Renal cortical epithelial cell (primary cell): ENCODE data around the gene MLLT1. TPM values are rescaled to one million over a fixed set of nuclear protein-coding genes. Genes with fewer than 3 reads are reported as not detected.

Experiments
- DNase-seq: peaks from one replicate; pipeline ENCODE4 v3.0.0-alpha.2; 2011; ENCODE audit warnings: low read depth
- total RNA-seq: library from RNA; depleted of rRNA; stranded (reverse); fragments of >200 nt; gene quantifications from 2 replicates; pipeline ENCODE4 v1.2.3, GENCODE V29; 2014

The MLLT1 gene
- total RNA-seq, 1 donor from 2014 or later = 5.4 TPM

- no peak for DNase-seq
Measured at GRCh38 chr19:6258812-6259311, 20.9 kb downstream of the MLLT1 start.

GRCh38 chr19:6253954-6254733 is 25.6 kb downstream of the MLLT1 start:
- no peak for DNase-seq

- no peak for DNase-seq
Measured at GRCh38 chr19:6252066-6252465, 27.7 kb downstream of the MLLT1 start.

GRCh38 chr19:6250909-6251308 is 28.9 kb downstream of the MLLT1 start:
- DNase-seq = no peak

- no peak for DNase-seq
Measured at GRCh38 chr19:6250024-6250615, 29.7 kb downstream of the MLLT1 start.

- no peak for DNase-seq
Measured at GRCh38 chr19:6249296-6249695, 30.5 kb downstream of the MLLT1 start.

- no peak for DNase-seq
Measured at GRCh38 chr19:6248844-6249243, 30.9 kb downstream of the MLLT1 start.

- no peak for DNase-seq
Measured at GRCh38 chr19:6248341-6248740, 31.4 kb downstream of the MLLT1 start.

GRCh38 chr19:6247007-6247288 is 32.8 kb downstream of the MLLT1 start:
- no peak for DNase-seq

- DNase-seq = no peak
Measured at GRCh38 chr19:6246174-6247006, 33.4 kb downstream of the MLLT1 start.

- no peak for DNase-seq
Measured at GRCh38 chr19:6242677-6243076, 37.1 kb downstream of the MLLT1 start.

GRCh38 chr19:6241680-6242377 is 37.9 kb downstream of the MLLT1 start:
- no peak for DNase-seq

- DNase-seq = no peak
Measured at GRCh38 chr19:6241056-6241455, 38.7 kb downstream of the MLLT1 start.

GRCh38 chr19:6239871-6240676 is 39.7 kb downstream of the MLLT1 start:
- DNase-seq = no peak

GRCh38 chr19:6239401-6239844 is 40.4 kb downstream of the MLLT1 start:
- DNase-seq = no peak

- no peak for DNase-seq
Measured at GRCh38 chr19:6238643-6239281, 41.0 kb downstream of the MLLT1 start.

GRCh38 chr19:6238256-6238642 is 41.5 kb downstream of the MLLT1 start:
- DNase-seq = no peak

- DNase-seq = no peak
Measured at GRCh38 chr19:6236310-6237291, 43.2 kb downstream of the MLLT1 start.
